GM06990 (cell line): ENCODE data around the gene CASP12.
A peak's percentile ranks its signal among the peaks of the same experiment; 100 is the strongest.

Experiments used
- DNase-seq: peaks from one replicate; pipeline ENCODE4 v3.0.0-alpha.2; 2011; ENCODE audit not compliant: insufficient read length; ENCODE audit errors: extremely low read depth
- H3K27me3 ChIP-seq: replicated peaks from 2 replicates; pipeline ENCODE4 v1.6.0; 2011; ENCODE audit warnings: low read length; ENCODE audit not compliant: control insufficient read depth, insufficient read depth
- H3K36me3 ChIP-seq: 2 replicates; pipeline ENCODE4 v1.5.1; 2011; ENCODE audit warnings: low read length; ENCODE audit not compliant: control insufficient read depth, insufficient read depth
- H3K4me3 ChIP-seq: replicated peaks from 2 replicates; pipeline ENCODE4 v1.5.1; 2011; ENCODE audit warnings: low read depth, mild to moderate bottlenecking, control low read depth, low read length
- CTCF ChIP-seq: IDR thresholded peaks from 2 replicates; pipeline ENCODE4 v1.5.1; 2011; ENCODE audit warnings: low read length, control low read depth, mild to moderate bottlenecking, inconsistent platforms; ENCODE audit not compliant: insufficient read depth, poor library complexity, severe bottlenecking

The CASP12 gene

GRCh38 chr11:104928811-104929210 lies 30.6 kb upstream of the CASP12 start:
- no peak for TF ChIP-seq CTCF
- no peaks in the 10 kb centered on the region for H3K36me3 ChIP-seq

GRCh38 chr11:104926771-104927611 lies 28.7 kb upstream of the CASP12 start:
- DNase-seq, result no peak
- H3K36me3 ChIP-seq, result no peaks in the 10 kb centered on the region
- no peaks in the 10 kb centered on the region for H3K27me3 ChIP-seq
- no peak overlapping the region for H3K4me3 ChIP-seq
- no peak for TF ChIP-seq CTCF

More at GRCh38 chr11:104928811-104929210, 30.6 kb upstream of the CASP12 start:
- no peak for DNase-seq
- no peaks in the 10 kb centered on the region for H3K27me3 ChIP-seq
- H3K4me3 ChIP-seq, result no peak overlapping the region

- DNase-seq, result no peak
- Histone ChIP-seq H3K36me3 (no peaks in the 10 kb centered on the region), H3K4me3 (no peak overlapping the region), H3K27me3 (no peaks in the 10 kb centered on the region)
- TF ChIP-seq CTCF, result no peak
Observed at GRCh38 chr11:104925850-104926249, 27.6 kb upstream of the CASP12 start.

GRCh38 chr11:104918113-104918824 lies 20.0 kb upstream of the CASP12 start:
- TF ChIP-seq CTCF, result no peak

GRCh38 chr11:104917271-104918112 lies 19.2 kb upstream of the CASP12 start:
- H3K27me3 ChIP-seq, result no peaks in the 10 kb centered on the region
- no peaks in the 10 kb centered on the region for H3K36me3 ChIP-seq
- no peak for DNase-seq
- no peak overlapping the region for H3K4me3 ChIP-seq
- no peak for TF ChIP-seq CTCF

More at GRCh38 chr11:104918113-104918824, 20.0 kb upstream of the CASP12 start:
- no peaks in the 10 kb centered on the region for H3K27me3 ChIP-seq
- H3K4me3 ChIP-seq, result peak overlapping the region; percentile 46
- DNase-seq, result no peak
- no peaks in the 10 kb centered on the region for H3K36me3 ChIP-seq
